B cell (primary cell): ENCODE measurements around the gene TADA3. TPM values are rescaled to one million over a fixed set of nuclear protein-coding genes. Genes with fewer than 3 reads are reported as not detected.
A peak's percentile ranks its signal among the peaks of the same experiment; 100 is the strongest.

Experiments used
- ATAC-seq: fragments of 200-7000 bp; cut with Tn5 transposase; one replicate; pipeline ENCODE4 v1.10.0; 2021; ENCODE audit warnings: low read depth, mild to moderate bottlenecking, moderate number of reproducible peaks, moderate library complexity
- CTCF ChIA-PET: fragments of 350-600 bp; sonication (Branson Sonifier 250); formaldehyde crosslinking; loops from one replicate; lab custom pipeline; 2021; ENCODE audit warnings: antibody characterized with exemption, inconsistent platforms; lab: Charles Lee
- POLR2A ChIA-PET: fragments of 350-600 bp; sonication (Branson Sonifier 250); formaldehyde crosslinking; loops from one replicate; lab custom pipeline; 2021; ENCODE audit warnings: antibody characterized with exemption; lab: Charles Lee
- DNase-seq: peaks from one replicate; pipeline ENCODE4 v3.0.0; 2013
- H2AFZ ChIP-seq: 2 replicates; pipeline ENCODE4 v1.6.1; 2012; ENCODE audit warnings: mild to moderate bottlenecking, low read depth, low read length; ENCODE audit not compliant: insufficient read depth, poor library complexity, severe bottlenecking
- H3K27ac ChIP-seq, 2 donors: 1 replicate in 1 of 2; 2 replicates in 1 of 2; pipeline ENCODE4 v1.5.1; 2012 to 2013; ENCODE audit warnings: low read length in 2 of 2, mild to moderate bottlenecking in 2 of 2, moderate library complexity in 1 of 2
- H3K27me3 ChIP-seq, 4 experiments: fragments of 200-600 bp in 1 of 4; sonication (generic) in 1 of 4; replicated peaks in 1 of 4; 1 replicate in 2 of 4; 2 replicates in 2 of 4; pipeline versions ENCODE4 v1.6.1 to v1.7.0; 2013 to 2016; ENCODE audit warnings: low read length in 3 of 4, mild to moderate bottlenecking in 2 of 4, mixed read lengths in 1 of 4, moderate library complexity in 1 of 4; ENCODE audit not compliant: insufficient read depth in 4 of 4, control insufficient read depth in 3 of 4; ENCODE audit errors: control extremely low read depth in 1 of 4
- H3K36me3 ChIP-seq, 2 experiments: replicated peaks in 1 of 2; 1 replicate in 1 of 2; 2 replicates in 1 of 2; pipeline versions ENCODE4 v1.6.1 to v1.7.1; 2013; ENCODE audit warnings: low read length in 1 of 2; ENCODE audit not compliant: insufficient read depth in 2 of 2, control insufficient read depth in 1 of 2; ENCODE audit errors: control extremely low read depth in 1 of 2, extremely low read depth in 1 of 2
- H3K4me1 ChIP-seq, 2 donors: fragments of 200-600 bp in 1 of 2; sonication (generic) in 1 of 2; 1 replicate in 1 of 2; 2 replicates in 1 of 2; pipeline versions ENCODE4 v1.5.1 to v1.6.1; 2013 to 2017; ENCODE audit warnings: low read length in 2 of 2; ENCODE audit not compliant: control insufficient read depth in 2 of 2, insufficient read depth in 2 of 2
- H3K4me2 ChIP-seq: replicated peaks from 2 replicates; pipeline ENCODE3; 2012; ENCODE audit warnings: mild to moderate bottlenecking, low read depth, low read length; ENCODE audit not compliant: poor library complexity, severe bottlenecking
- H3K4me3 ChIP-seq, 5 experiments: fragments of 200-600 bp in 1 of 5; sonication (generic) in 1 of 5; 1 replicate in 3 of 5; 2 replicates in 2 of 5; pipeline versions ENCODE4 v1.5.1 to v1.7.0; 2011 to 2016; ENCODE audit warnings: low read length in 4 of 5, mild to moderate bottlenecking in 4 of 5, low read depth in 2 of 5, control low read depth in 1 of 5, moderate library complexity in 1 of 5; ENCODE audit not compliant: insufficient read depth in 1 of 5; ENCODE audit errors: control extremely low read depth in 1 of 5, extremely low read depth in 1 of 5
- H3K79me2 ChIP-seq: fragments of 200-600 bp; sonication (generic); one replicate; pipeline ENCODE4 v1.6.0; 2016; ENCODE audit warnings: low read length; ENCODE audit not compliant: control insufficient read depth, insufficient read depth
- H3K9ac ChIP-seq: fragments of 200-600 bp; sonication (generic); 2 replicates; pipeline ENCODE4 v1.6.1; 2017; ENCODE audit warnings: mild to moderate bottlenecking, low read length, moderate library complexity
- H3K9me3 ChIP-seq, 3 donors: one replicate each; pipeline versions ENCODE4 v1.6.1 to v1.7.1; 2013; ENCODE audit warnings: low read length in 2 of 3; ENCODE audit not compliant: control insufficient read depth in 2 of 3, insufficient read depth in 1 of 3; ENCODE audit errors: control extremely low read depth in 1 of 3
- H4K20me1 ChIP-seq: 2 replicates; pipeline ENCODE4 v1.6.0; 2012; ENCODE audit warnings: mild to moderate bottlenecking, low read length; ENCODE audit not compliant: insufficient read depth, control insufficient read depth, poor library complexity, severe bottlenecking
- H3K27ac Mint-ChIP-seq: one replicate; pipeline ENCODE4 v1.8.0; 2021; ENCODE audit warnings: mixed read lengths
- H3K27me3 Mint-ChIP-seq: one replicate; pipeline ENCODE4 v1.8.0; 2021; ENCODE audit warnings: mixed read lengths
- H3K4me1 Mint-ChIP-seq: one replicate; pipeline ENCODE4 v1.8.0; 2021; ENCODE audit warnings: mixed read lengths
- H3K4me3 Mint-ChIP-seq: one replicate; pipeline ENCODE4 v1.8.0; 2021; ENCODE audit warnings: mixed read lengths
- H3K9me3 Mint-ChIP-seq: one replicate; pipeline ENCODE4 v1.8.0; 2022; ENCODE audit warnings: mixed read lengths; ENCODE audit not compliant: insufficient read depth
- CTCF ChIP-seq: fragments of 200-600 bp; IDR thresholded peaks from one replicate; pipeline ENCODE4 v1.8.0; 2022; ENCODE audit warnings: antibody characterized with exemption, mild to moderate bottlenecking
- EZH2 ChIP-seq: IDR thresholded peaks from 2 replicates; pipeline ENCODE4 v1.6.1; 2012; ENCODE audit warnings: borderline replicate concordance, low read depth, mild to moderate bottlenecking, moderate library complexity, low read length; ENCODE audit not compliant: insufficient read depth, poor library complexity, severe bottlenecking
- WGBS: methylation state at CpG from one replicate; pipeline ENCODE4 v1.1.5; 2013; ENCODE audit warnings: missing lambda C conversion rate; ENCODE audit not compliant: insufficient coverage; 5-methylcytosine and 5-hydroxymethylcytosine counted together
- intact Hi-C: fragments of 100-400 bp; cut with micrococcal nuclease; formaldehyde crosslinking; loops from one replicate; pipeline ENCODE4 v1.10.0; 2022
- polyA plus RNA-seq: library from polyadenylated mRNA; depleted of rRNA; stranded (reverse); fragments of >200 nt; gene quantifications from 2 replicates; pipeline ENCODE4 v1.2.3, GENCODE V29; 2012
- total RNA-seq, 2 donors: library from RNA; stranded (reverse); fragments of 120-200 nt in 1 of 2; gene quantifications; 1 replicate in 1 of 2; 2 replicates in 1 of 2; pipeline versions ENCODE4 v1.2.3 to v1.2.4, GENCODE V29; 2013 to 2022

TADA3 gene
- total and polyA plus RNA-seq, 2 donors (not counting 1 experiment from before 2014, with no cell fraction given): 45.4 to 45.6 TPM

DNA sequence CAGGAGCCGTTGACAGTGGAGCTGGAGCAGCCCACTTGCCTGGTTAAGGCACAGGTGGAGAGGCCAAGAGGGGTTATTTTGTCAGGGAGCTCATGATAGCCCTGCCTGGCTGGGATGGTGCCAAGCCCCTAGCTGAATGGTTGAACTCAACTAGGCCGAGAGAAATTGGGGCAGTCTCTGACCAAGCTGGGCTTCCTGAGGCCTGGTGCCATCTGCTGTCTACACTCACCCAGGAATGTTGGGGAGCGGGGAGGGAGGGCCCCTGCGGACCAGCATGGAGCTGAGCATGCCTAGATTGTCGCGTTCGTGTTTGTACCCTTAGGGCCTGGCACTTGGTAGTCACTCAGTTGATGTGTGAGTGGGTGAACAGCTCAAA lies 59.5 kb downstream of the TADA3 start:
- intact Hi-C loops: loop anchor here (5.0 to 10.0 kb wide), 2 partner anchors 200 to 382 kb away; partner anchors contain the start of genes BRK1 and CRELD1
- TF ChIP-seq CTCF (no peak), EZH2 (no peak)
- POLR2A ChIA-PET: interaction anchor here (0.9 to 1.1 kb wide), 3 partner anchors 17 to 157 kb away, joined by 3 to 7 read pairs (median 3); partner anchors contain the start of genes JAGN1 and OGG1

DNA sequence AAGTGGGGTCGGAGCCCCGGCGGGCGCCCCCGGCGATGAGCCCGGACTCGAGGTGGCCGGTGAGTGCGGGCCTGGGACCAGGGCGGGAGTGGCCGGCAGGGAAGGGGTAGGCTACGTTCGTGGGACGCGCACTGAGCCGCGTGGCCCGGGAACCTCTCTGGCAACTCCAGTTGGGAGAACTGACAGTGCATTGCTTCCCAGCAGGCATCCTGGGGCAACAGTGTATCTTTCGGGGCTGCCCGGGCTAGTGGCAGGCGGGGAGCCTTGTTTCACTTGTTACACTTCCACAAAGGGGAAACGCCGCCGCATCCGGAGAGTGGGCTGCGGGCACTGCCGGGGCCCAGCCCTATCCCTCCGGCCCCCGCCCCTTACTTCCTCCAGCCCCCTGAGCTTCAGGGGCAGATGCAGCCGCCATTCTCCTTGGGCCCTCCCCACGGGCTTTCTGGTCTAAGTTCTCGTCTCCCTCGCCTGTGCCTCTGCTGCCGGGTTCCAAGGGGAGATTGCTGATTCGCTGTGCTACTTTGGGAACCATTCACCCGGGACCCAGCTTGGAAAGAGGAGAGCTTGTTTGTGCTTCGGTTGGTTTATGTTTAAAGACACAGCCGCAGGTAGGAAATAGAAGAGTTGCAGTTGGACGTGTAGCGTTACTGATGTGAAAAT lies 60.1 kb downstream of the TADA3 start:
- Histone ChIP-seq H3K79me2 (peaks cover 48% of the 10 kb centered on the region), H2AFZ (peak overlapping the region; percentile 88), H3K36me3 (peaks cover 5 to 25% of the 10 kb centered on the region in 2 experiments), H3K9me3 (no peaks in the 10 kb centered on the region), H3K9ac (peak overlapping the region; percentile 84), H3K4me2 (peak overlapping the region; percentile 97), H3K4me1 (peaks cover 24 to 28% of the 10 kb centered on the region in 2 donors), H3K4me3 (peak overlapping the region; percentile 8 to 93 (median 81)), H3K27ac (peak overlapping the region; percentile 87 to 94), H3K27me3 (no peaks in the 10 kb centered on the region), H4K20me1 (peaks cover 18% of the 10 kb centered on the region)
- Mint-ChIP-seq H3K27me3 (no peaks in the 10 kb centered on the region), H3K9me3 (no peaks in the 10 kb centered on the region), H3K4me1 (peaks cover 56% of the 10 kb centered on the region), H3K4me3 (peak overlapping the region; percentile 97), H3K27ac (peak overlapping the region; percentile 91)
- peak; percentile 61 for DNase-seq
- ATAC-seq: no peak
- TF ChIP-seq EZH2 (no peak), CTCF (no peak)
- ChIA-PET CTCF (interaction anchor here (1.1 to 4.4 kb wide), 4 partner anchors 12 to 214 kb away, joined by 3 to 17 read pairs (median 3); partner anchors contain the start of gene OGG1), POLR2A (interaction anchor here (0.5 to 2.2 kb wide), 10 partner anchors 16 to 335 kb away, joined by 3 to 18 read pairs (median 6); partner anchors contain the start of genes ARPC4, CRELD1, JAGN1 and OGG1)
- 1% methylated on average over 36 of the region's 41 CpGs for WGBS
- intact Hi-C loops: loop anchor here (5.0 to 10.0 kb wide), 2 partner anchors 200 to 383 kb away; partner anchors contain the start of genes BRK1 and CRELD1

More for the DNA sequence above, 59.5 kb downstream of the TADA3 start:
- no peak overlapping the region for H2AFZ ChIP-seq
- peaks cover 5 to 31% of the 10 kb centered on the region in 2 experiments for H3K36me3 ChIP-seq
- CTCF ChIA-PET: interaction anchor here (1.1 to 4.4 kb wide), 4 partner anchors 16 to 214 kb away, joined by 3 to 17 read pairs (median 3); partner anchors contain the start of gene OGG1
- ATAC-seq: no peak
- peak overlapping the region; percentile 97 for H3K4me3 Mint-ChIP-seq
- 58% methylated on average over 5 of the region's 7 CpGs for WGBS
- H3K4me1 ChIP-seq: peaks cover 20 to 23% of the 10 kb centered on the region in 2 donors
- peak overlapping the region; percentile 91 for H3K27ac Mint-ChIP-seq
- H3K9me3 ChIP-seq: no peaks in the 10 kb centered on the region
- DNase-seq: no peak
- no peaks in the 10 kb centered on the region for H3K9me3 Mint-ChIP-seq
- H3K4me2 ChIP-seq: peak overlapping the region; percentile 97
- H3K27ac ChIP-seq: peak overlapping the region; percentile 87 to 94
- peaks cover 18% of the 10 kb centered on the region for H4K20me1 ChIP-seq
- peaks cover 51% of the 10 kb centered on the region for H3K4me1 Mint-ChIP-seq
- H3K79me2 ChIP-seq: peaks cover 49% of the 10 kb centered on the region
- peak overlapping the region; percentile 84 for H3K9ac ChIP-seq
- H3K27me3 ChIP-seq: no peaks in the 10 kb centered on the region
- H3K27me3 Mint-ChIP-seq: no peaks in the 10 kb centered on the region
- H3K4me3 ChIP-seq: peak overlapping the region in 4 of 5 experiments; percentile 76 to 93 (median 86)
